K562 (cell line): ENCODE results near the gene NUDT15. TPM values are rescaled to one million over a fixed set of nuclear protein-coding genes. Genes with fewer than 3 reads are reported as not detected.

Experiments used
- CREB3 ChIP-seq: fragments of 450-650 bp; conservative IDR thresholded peaks from 2 replicates; pipeline ENCODE4 v1.6.1; 2016; ENCODE audit warnings: missing genetic modification characterization, low read depth, mild to moderate bottlenecking, missing compliant biosample characterization, moderate library complexity
- DACH1 ChIP-seq: fragments of 450-650 bp; IDR thresholded peaks from 2 replicates; pipeline ENCODE4 v1.6.1; 2018; ENCODE audit not compliant: partially characterized antibody
- EGR1 ChIP-seq: fragments of 450-650 bp; conservative IDR thresholded peaks from 2 replicates; pipeline ENCODE4 v1.6.1; 2017; ENCODE audit warnings: mild to moderate bottlenecking
- LCOR ChIP-seq: sonication (generic); formaldehyde crosslinking; IDR thresholded peaks from 2 replicates; pipeline ENCODE4 v1.8.0; 2022; ENCODE audit warnings: mild to moderate bottlenecking, missing genetic modification reagents
- MITF ChIP-seq: IDR thresholded peaks from 2 replicates; pipeline ENCODE4 v1.6.1; 2014; ENCODE audit warnings: antibody characterized with exemption
- NCOA1 ChIP-seq: fragments of 450-650 bp; IDR thresholded peaks from 2 replicates; pipeline ENCODE4 v1.6.1; 2016; ENCODE audit warnings: low read depth
- NR2C1 ChIP-seq, 2 experiments: fragments of 450-650 bp; IDR thresholded peaks; 2 replicates each; pipeline ENCODE4 v1.6.1; 2017; ENCODE audit warnings: mild to moderate bottlenecking in 2 of 2, antibody characterized with exemption in 1 of 2, inconsistent platforms in 1 of 2, missing compliant biosample characterization in 1 of 2, missing genetic modification characterization in 1 of 2
- PRMT5 ChIP-seq: sonication (generic); formaldehyde crosslinking; IDR thresholded peaks from 2 replicates; pipeline ENCODE4 v1.5.0; 2020; ENCODE audit warnings: missing genetic modification reagents
- RBM25 ChIP-seq: fragments of 200-400 bp; formaldehyde crosslinking; IDR thresholded peaks from 2 replicates; pipeline ENCODE4 v1.6.1; 2018; ENCODE audit warnings: low read length, low read depth, moderate library complexity; ENCODE audit not compliant: severe bottlenecking
- REST ChIP-seq, 2 experiments: fragments of 450-650 bp; formaldehyde crosslinking in 1 of 2; IDR thresholded peaks; 2 replicates each; pipeline versions ENCODE4 v1.4.0 to v1.6.1; 2014 to 2020; ENCODE audit warnings: mild to moderate bottlenecking in 2 of 2, borderline replicate concordance in 1 of 2, low read depth in 1 of 2
- SMAD2 ChIP-seq: fragments of 150-350 bp; IDR thresholded peaks from 2 replicates; pipeline ENCODE4 v1.6.1; 2014; ENCODE audit warnings: low read depth, mild to moderate bottlenecking, low read length
- SP2 ChIP-seq: IDR thresholded peaks from 2 replicates; pipeline ENCODE4 v1.6.1; 2011; ENCODE audit warnings: mild to moderate bottlenecking, low read depth, low read length, moderate library complexity; ENCODE audit not compliant: poor library complexity, severe bottlenecking; ENCODE audit errors: extremely low read depth
- TBP ChIP-seq: optimal IDR thresholded peaks from 2 replicates; pipeline ENCODE3; 2011; ENCODE audit warnings: low read depth, low read length, improper control_type of control experiment
- ZBTB9 ChIP-seq: fragments of 450-650 bp; formaldehyde crosslinking; IDR thresholded peaks from 2 replicates; pipeline ENCODE4 v1.4.0; 2020; ENCODE audit warnings: mild to moderate bottlenecking, moderate library complexity
- polyA plus RNA-seq, 8 experiments: library from polyadenylated mRNA; depleted of rRNA in 4 of 8; stranded (reverse) in 5 of 8; unstranded in 3 of 8; fragments of >200 nt; fragmentation: Nextera tagmentation in 2 of 8; fragmentation: Illumina TruSeq in 1 of 8; extraction: Ambion mirVana in 2 of 8; extraction: Trizol in 1 of 8; gene quantifications; 2 replicates each; pipeline versions ENCODE4 v1.2.1 to v1.2.3, GENCODE V29; 2011 to 2014; ENCODE audit warnings: inconsistent platforms in 1 of 8, missing spikeins in 1 of 8
- total RNA-seq, 7 experiments: library from RNA; depleted of rRNA in 6 of 7; stranded (reverse); fragments of >200 nt in 6 of 7; fragmentation: Illumina TruSeq in 2 of 7; extraction: Trizol in 2 of 7; gene quantifications; 2 replicates each; pipeline versions ENCODE4 v1.2.1 to v1.2.3, GENCODE V29; 2011 to 2021; ENCODE audit warnings: low replicate concordance in 1 of 7

NUDT15 gene
- total and polyA plus RNA-seq, 9 of the 15 experiments (the other 6 are each of a cell fraction or from before 2014, with no cell fraction given): 14.2 to 26.9 (median 21.6) TPM

- TF ChIP-seq REST (IDR thresholded peaks at IDR 0.05; ENCODE audit: borderline replicate concordance) (peak; percentile 59), REST (CRISPR knock-in tag; IDR thresholded peaks at IDR 0.05; ENCODE audit: low read depth) (peak; percentile 69), SMAD2 (no peak), SP2 (no peak), NR2C1 (IDR thresholded peaks at IDR 0.05) (peak; percentile 75), NR2C1 (tag; IDR thresholded peaks at IDR 0.05) (peak; percentile 80), PRMT5 (no peak), LCOR (CRISPR knock-in tag) (peak; percentile 83; the same call in 1 of the 2 replicates), EGR1 (peak; percentile 81), CREB3 (tag) (no peak), ZBTB9 (no peak; the same call in 1 of the 2 replicates), MITF (no peak), DACH1 (peak; percentile 72), NCOA1 (peak; percentile 58; the same call in 1 of the 2 replicates), RBM25 (no peak), TBP (peak; percentile 61)
Observed at GRCh38 chr13:48037346-48038173, at the start of gene NUDT15 (continued).
